ENCODE results near the gene RNF152. TPM values are rescaled to one million over a fixed set of nuclear protein-coding genes. Genes with fewer than 3 reads are reported as not detected.

RNF152 gene
- polyA plus RNA-seq, 1 of the 3 experiments (the other 2 are of a cell fraction) = 6.6 TPM

GRCh38 chr18:61821748-61822147, 71.1 kb downstream of the RNF152 start:
- Histone ChIP-seq H4K20me1 (ENCODE audit: insufficient read depth) (peaks cover 30% of the 10 kb centered on the region), H3K27me3 (ENCODE audit: insufficient read depth) (no peaks in the 10 kb centered on the region), H3K4me3 (ENCODE audit: low read depth in 2 of 2, low read length in 1 of 2) (no peak overlapping the region), H3K79me2 (ENCODE audit: insufficient read depth) (peaks cover 98% of the 10 kb centered on the region), H3K9ac (no peak overlapping the region), H3K36me3 (replicated peaks in 1 of 2; ENCODE audit: control insufficient read depth in 1 of 2, insufficient read depth in 2 of 2, low read length in 1 of 2) (peaks cover 0 to 27% of the 10 kb centered on the region in 2 experiments), H3K27ac (ENCODE audit: low read depth in 2 of 2, low read length in 1 of 2) (no peak overlapping the region), H3K4me2 (no peak overlapping the region), H2AFZ (ENCODE audit: low read depth) (no peak overlapping the region), H3K9me2 (no peaks in the 10 kb centered on the region), H3F3A (replicated peaks; ENCODE audit: insufficient read depth) (peaks cover 5% of the 10 kb centered on the region), H3K4me1 (ENCODE audit: control insufficient read depth in 1 of 2, insufficient read depth in 2 of 2, low read depth in 1 of 2, low read length in 1 of 2) (peaks cover 12 to 14% of the 10 kb centered on the region in 2 experiments; a peak in 3 of 4 replicates), H3K9me3 (no peaks in the 10 kb centered on the region)
- DNase-seq = no peak
- no peak for TF ChIP-seq RFX5 (IDR thresholded peaks at IDR 0.05; ENCODE audit: low read length)
- no peak for TF ChIP-seq TAF1 (IDR thresholded peaks at IDR 0.05; ENCODE audit: borderline replicate concordance, low read depth, low read length)
- no peak for TF ChIP-seq TCF12 (IDR thresholded peaks at IDR 0.05)
- TF ChIP-seq MEF2A (IDR thresholded peaks at IDR 0.05; ENCODE audit: borderline replicate concordance, low read depth) = no peak
- TF ChIP-seq EP300 (IDR thresholded peaks at IDR 0.05; ENCODE audit: borderline replicate concordance in 1 of 2, low read depth in 1 of 2, low read length in 1 of 2) = no peak
- TF ChIP-seq REST (IDR thresholded peaks at IDR 0.05; ENCODE audit: low read depth, low read length) = no peak
- no peak for TF ChIP-seq GABPA (IDR thresholded peaks at IDR 0.05; ENCODE audit: low read depth)
- TF ChIP-seq POLR2AphosphoS5 (IDR thresholded peaks at IDR 0.05; ENCODE audit: low read depth, low read length) = no peak
- TF ChIP-seq USF2 (IDR thresholded peaks at IDR 0.05; ENCODE audit: borderline replicate concordance, low read depth, low read length) = no peak
- TF ChIP-seq SIN3A (IDR thresholded peaks at IDR 0.05; ENCODE audit: borderline replicate concordance, low read depth, low read length) = no peak
- TF ChIP-seq RAD21 (IDR thresholded peaks at IDR 0.05; ENCODE audit: low read length) = no peak
- no peak for TF ChIP-seq JUND (IDR thresholded peaks at IDR 0.05)
- no peak for TF ChIP-seq RCOR1 (IDR thresholded peaks at IDR 0.05; ENCODE audit: low read length)
- TF ChIP-seq IRF3 (IDR thresholded peaks at IDR 0.05; ENCODE audit: low read depth, low read length) = no peak
- no peak for TF ChIP-seq PBX3 (IDR thresholded peaks at IDR 0.05)
- no peak for TF ChIP-seq YY1 (IDR thresholded peaks at IDR 0.05; ENCODE audit: low read depth)
- no peak for TF ChIP-seq NFIC (IDR thresholded peaks at IDR 0.05; ENCODE audit: borderline replicate concordance)
- ChIA-PET POLR2A (no interaction called here), CTCF (no interaction called here)
- 98% methylated on average over 3 of the region's 4 CpGs for WGBS (ENCODE audit: low lambda C conversion rate)
